ACC112 (cell line): ENCODE data around the gene CDK5.

Experiments
- H2AFZ ChIP-seq: fragments of 200-600 bp; sonication (generic); one replicate; pipeline ENCODE4 v1.6.0; 2017; ENCODE audit warnings: antibody characterized with exemption, low read length; ENCODE audit not compliant: unreplicated experiment
- H3K27ac ChIP-seq: fragments of 200-600 bp; sonication (generic); 2 replicates; pipeline ENCODE4 v1.5.1; 2014; ENCODE audit warnings: low read depth, mild to moderate bottlenecking, antibody characterized with exemption, low read length, moderate library complexity
- H3K27me3 ChIP-seq: fragments of 200-600 bp; sonication (generic); 2 replicates; pipeline ENCODE4 v1.6.1; 2014; ENCODE audit warnings: mild to moderate bottlenecking, antibody characterized with exemption, low read length, moderate library complexity, mixed read lengths; ENCODE audit not compliant: insufficient read depth
- H3K36me3 ChIP-seq: fragments of 200-600 bp; sonication (generic); 2 replicates; pipeline ENCODE4 v1.6.1; 2016; ENCODE audit warnings: mild to moderate bottlenecking, antibody characterized with exemption, low read length, moderate library complexity, mixed read lengths; ENCODE audit not compliant: insufficient read depth
- H3K4me1 ChIP-seq: fragments of 200-600 bp; sonication (generic); one replicate; pipeline ENCODE4 v1.6.1; 2016; ENCODE audit warnings: low read length, mixed read lengths; ENCODE audit not compliant: insufficient read depth, unreplicated experiment, control insufficient read depth
- H3K4me3 ChIP-seq: fragments of 200-600 bp; sonication (generic); 2 replicates; pipeline ENCODE4 v1.5.1; 2014; ENCODE audit warnings: mild to moderate bottlenecking, low read depth, low read length
- H3K79me2 ChIP-seq: fragments of 200-600 bp; sonication (generic); one replicate; pipeline ENCODE4 v1.6.0; 2016; ENCODE audit warnings: low read length; ENCODE audit not compliant: control insufficient read depth, unreplicated experiment, insufficient read depth

Gene CDK5

GRCh38 chr7:151086802-151087244 is 29.1 kb upstream of the CDK5 start:
- Histone ChIP-seq H3K79me2 (peaks cover 61% of the 10 kb centered on the region), H3K27ac (peak overlapping the region; percentile 25; the same call in 1 of the 2 replicates), H2AFZ (no peak overlapping the region), H3K4me1 (peaks cover 27% of the 10 kb centered on the region), H3K4me3 (peak overlapping the region; percentile 98), H3K36me3 (no peaks in the 10 kb centered on the region), H3K27me3 (no peaks in the 10 kb centered on the region)

- no peaks in the 10 kb centered on the region for H3K27me3 ChIP-seq
- H3K36me3 ChIP-seq = no peaks in the 10 kb centered on the region
- peak within 1 kb of the TSS; percentile 98 for H3K4me3 ChIP-seq
- H3K4me1 ChIP-seq = peaks cover 32% of the 10 kb centered on the region
- H2AFZ ChIP-seq = no peak within 1 kb of the TSS
- H3K79me2 ChIP-seq = peaks cover 55% of the 10 kb centered on the region
- H3K27ac ChIP-seq = peak within 1 kb of the TSS; percentile 25; the same call in 1 of the 2 replicates
These were observed 28.3 kb upstream of the CDK5 start, which contains the start of gene AGAP3 for GRCh38 chr7:151085691-151086620. TSS of gene AGAP3 (plus strand) at chr7:151086475. CDS start at chr7:151086742, 267 bp downstream.

GRCh38 chr7:151085329-151085690 is 27.6 kb upstream of the CDK5 start:
- Histone ChIP-seq H3K4me3 (peak overlapping the region; percentile 80), H3K36me3 (no peaks in the 10 kb centered on the region), H3K4me1 (peaks cover 32% of the 10 kb centered on the region), H3K79me2 (peaks cover 49% of the 10 kb centered on the region), H3K27ac (no peak overlapping the region), H2AFZ (no peak overlapping the region), H3K27me3 (no peaks in the 10 kb centered on the region)

GRCh38 chr7:151083824-151084160 is 26.1 kb upstream of the CDK5 start:
- Histone ChIP-seq H3K79me2 (peaks cover 43% of the 10 kb centered on the region), H3K27ac (no peak overlapping the region), H3K27me3 (no peaks in the 10 kb centered on the region), H3K36me3 (no peaks in the 10 kb centered on the region), H3K4me1 (peaks cover 28% of the 10 kb centered on the region), H2AFZ (no peak overlapping the region), H3K4me3 (peak overlapping the region; percentile 73)

GRCh38 chr7:151083071-151083823 is 25.6 kb upstream of the CDK5 start, which contains the start of gene TMUB1:
TSS of gene TMUB1 (minus strand) at chr7:151083493. CDS start at chr7:151082563, 930 bp downstream.
- H3K36me3 ChIP-seq = no peaks in the 10 kb centered on the region
- H3K4me3 ChIP-seq = peak within 1 kb of the TSS; percentile 73
- H3K27me3 ChIP-seq = no peaks in the 10 kb centered on the region
- H3K4me1 ChIP-seq = peaks cover 30% of the 10 kb centered on the region
- H3K79me2 ChIP-seq = peaks cover 43% of the 10 kb centered on the region
- H3K27ac ChIP-seq = peak within 1 kb of the TSS; percentile 19; the same call in 1 of the 2 replicates
- no peak within 1 kb of the TSS for H2AFZ ChIP-seq

- Histone ChIP-seq H3K4me3 (peak overlapping the region; percentile 73), H2AFZ (no peak overlapping the region), H3K4me1 (peaks cover 31% of the 10 kb centered on the region), H3K79me2 (peaks cover 35% of the 10 kb centered on the region), H3K27me3 (no peaks in the 10 kb centered on the region), H3K36me3 (no peaks in the 10 kb centered on the region), H3K27ac (peak overlapping the region; percentile 59; the same call in 1 of the 2 replicates)
These were observed 24.7 kb upstream of the CDK5 start for GRCh38 chr7:151082141-151083070.

GRCh38 chr7:151081170-151082101 is 23.7 kb upstream of the CDK5 start:
- H3K27me3 ChIP-seq = no peaks in the 10 kb centered on the region
- peak overlapping the region; percentile 59 for H3K27ac ChIP-seq
- H3K4me1 ChIP-seq = peaks cover 31% of the 10 kb centered on the region
- H3K79me2 ChIP-seq = peaks cover 29% of the 10 kb centered on the region
- no peaks in the 10 kb centered on the region for H3K36me3 ChIP-seq
- peak overlapping the region; percentile 73 for H3K4me3 ChIP-seq
- no peak overlapping the region for H2AFZ ChIP-seq

- H3K79me2 ChIP-seq = peaks cover 29% of the 10 kb centered on the region
- peak within 1 kb of the TSS; percentile 59 for H3K27ac ChIP-seq
- no peaks in the 10 kb centered on the region for H3K36me3 ChIP-seq
- H2AFZ ChIP-seq = no peak within 1 kb of the TSS
- H3K4me3 ChIP-seq = peak within 1 kb of the TSS; percentile 73
- peaks cover 31% of the 10 kb centered on the region for H3K4me1 ChIP-seq
- no peaks in the 10 kb centered on the region for H3K27me3 ChIP-seq
These were observed 22.9 kb upstream of the CDK5 start, which contains the start of gene FASTK for GRCh38 chr7:151080522-151081169. TSS of gene FASTK (minus strand) at chr7:151080809. CDS start at chr7:151080766, 43 bp downstream.

- Histone ChIP-seq H3K36me3 (no peaks in the 10 kb centered on the region), H3K4me3 (peak overlapping the region; percentile 73), H3K4me1 (peaks cover 31% of the 10 kb centered on the region), H3K27me3 (no peaks in the 10 kb centered on the region), H3K27ac (peak overlapping the region; percentile 35; the same call in 1 of the 2 replicates), H3K79me2 (peaks cover 29% of the 10 kb centered on the region), H2AFZ (no peak overlapping the region)
These were observed 22.4 kb upstream of the CDK5 start for GRCh38 chr7:151080067-151080521.
